ENCODE results near the gene CST9.
A peak's percentile ranks its signal among the peaks of the same experiment; 100 is the strongest.

Gene CST9

DNA sequence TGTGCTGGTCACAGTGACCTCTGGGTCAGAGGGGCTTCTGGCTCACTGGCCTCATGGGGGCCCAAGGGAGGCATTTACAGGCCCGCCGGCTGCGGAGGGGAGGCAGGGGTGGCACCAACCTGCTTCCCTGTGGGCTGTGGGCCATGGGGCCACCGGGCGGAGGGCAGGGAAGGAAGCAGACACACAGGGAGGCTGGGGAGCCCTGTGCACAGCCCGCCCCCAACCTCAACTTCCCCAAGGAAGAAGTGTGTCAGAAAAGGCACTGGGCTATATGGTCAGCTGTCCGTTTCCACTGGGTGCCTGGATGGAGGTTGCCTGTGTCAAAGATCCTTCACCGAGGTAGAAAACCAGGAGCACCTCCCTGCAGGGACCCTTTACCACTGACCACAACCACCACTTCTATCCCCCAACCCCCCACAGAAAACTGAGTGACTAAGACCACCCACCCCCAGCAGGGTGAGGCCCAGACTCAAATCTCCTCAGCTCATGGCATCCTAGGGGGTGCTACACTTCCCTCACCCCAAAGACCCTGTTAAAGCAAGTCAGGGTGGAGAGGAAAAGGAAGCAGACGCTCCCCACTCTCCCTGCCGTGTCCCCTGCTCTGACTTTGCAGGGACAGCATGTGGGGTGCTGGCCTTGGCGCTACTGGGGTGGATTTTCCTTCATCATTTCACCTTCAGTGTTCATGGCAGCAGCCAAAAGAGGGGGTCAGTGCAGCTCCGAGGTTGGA is 26.4 kb upstream of the CST9 start:
- TF ChIP-seq, protein P1, sequence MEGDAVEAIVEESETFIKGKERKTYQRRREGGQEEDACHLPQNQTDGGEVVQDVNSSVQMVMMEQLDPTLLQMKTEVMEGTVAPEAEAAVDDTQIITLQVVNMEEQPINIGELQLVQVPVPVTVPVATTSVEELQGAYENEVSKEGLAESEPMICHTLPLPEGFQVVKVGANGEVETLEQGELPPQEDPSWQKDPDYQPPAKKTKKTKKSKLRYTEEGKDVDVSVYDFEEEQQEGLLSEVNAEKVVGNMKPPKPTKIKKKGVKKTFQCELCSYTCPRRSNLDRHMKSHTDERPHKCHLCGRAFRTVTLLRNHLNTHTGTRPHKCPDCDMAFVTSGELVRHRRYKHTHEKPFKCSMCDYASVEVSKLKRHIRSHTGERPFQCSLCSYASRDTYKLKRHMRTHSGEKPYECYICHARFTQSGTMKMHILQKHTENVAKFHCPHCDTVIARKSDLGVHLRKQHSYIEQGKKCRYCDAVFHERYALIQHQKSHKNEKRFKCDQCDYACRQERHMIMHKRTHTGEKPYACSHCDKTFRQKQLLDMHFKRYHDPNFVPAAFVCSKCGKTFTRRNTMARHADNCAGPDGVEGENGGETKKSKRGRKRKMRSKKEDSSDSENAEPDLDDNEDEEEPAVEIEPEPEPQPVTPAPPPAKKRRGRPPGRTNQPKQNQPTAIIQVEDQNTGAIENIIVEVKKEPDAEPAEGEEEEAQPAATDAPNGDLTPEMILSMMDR (conservative IDR thresholded peaks at IDR 0.05; ENCODE audit: low read length) = no peak
- no peak for DNase-seq (ENCODE audit: low read depth)

DNA sequence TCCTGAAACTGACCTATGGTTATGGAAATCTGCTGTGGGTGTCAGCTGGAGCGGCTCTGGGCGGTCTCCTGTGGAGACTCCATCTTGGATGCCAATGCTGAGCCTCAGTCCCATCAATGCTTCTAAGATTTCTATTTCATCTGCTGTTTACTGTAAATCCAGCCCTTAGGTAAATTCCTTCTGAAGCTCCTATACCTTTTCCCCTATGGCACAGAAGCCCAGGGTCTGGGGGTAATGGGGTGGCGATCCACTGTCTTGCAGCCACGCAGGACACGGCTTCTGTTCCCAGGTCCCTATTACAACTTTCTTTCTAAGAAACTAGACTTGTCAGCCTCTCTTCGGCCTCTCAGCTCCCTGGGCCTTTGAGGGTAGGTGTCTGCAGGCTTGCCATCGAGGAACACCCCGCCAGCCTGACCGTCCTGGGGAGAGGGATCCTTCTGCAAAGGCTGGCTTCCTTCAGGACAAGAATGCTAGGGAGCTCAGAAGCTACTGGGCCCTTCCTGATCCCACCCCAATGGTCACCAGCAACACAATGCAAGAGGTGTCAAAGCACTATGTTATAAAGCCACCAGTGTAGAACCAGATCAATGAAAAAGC is 25.6 kb upstream of the CST9 start:
- TF ChIP-seq, protein P1 (conservative IDR thresholded peaks at IDR 0.05; ENCODE audit: low read length) = no peak

More for the DNA sequence above, 26.4 kb upstream of the CST9 start:
- no peak overlapping the region for H3K4me3 ChIP-seq (ENCODE audit: low read length)

DNA sequence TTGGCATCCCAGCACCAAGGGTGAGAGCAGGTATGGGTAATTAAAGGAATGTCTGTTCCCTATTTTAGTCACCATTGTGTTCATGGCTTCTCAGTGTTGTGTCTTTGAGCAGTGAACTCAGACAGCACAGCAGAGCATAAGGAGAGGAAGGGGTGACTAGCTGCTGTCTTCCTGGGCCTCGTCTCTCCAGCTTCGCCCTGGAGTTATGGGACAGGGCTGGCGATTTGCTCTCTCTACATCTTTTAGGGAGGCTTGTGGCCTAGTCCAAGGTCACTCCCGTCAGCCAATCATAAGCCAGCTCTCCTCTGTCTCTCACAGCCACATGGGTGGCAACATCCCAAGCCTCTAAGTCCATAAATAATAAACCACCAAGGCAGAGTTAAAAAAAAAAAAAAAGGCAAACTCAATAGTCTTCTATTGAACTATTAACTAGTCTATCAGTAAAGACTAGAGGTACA is 24.7 kb upstream of the CST9 start:
- no peak for DNase-seq (ENCODE audit: low read depth)
- no peak overlapping the region for H3K4me3 ChIP-seq (ENCODE audit: low read length)
- TF ChIP-seq, protein P1 (conservative IDR thresholded peaks at IDR 0.05; ENCODE audit: low read length) = no peak

More for the DNA sequence above, 25.6 kb upstream of the CST9 start:
- DNase-seq (ENCODE audit: low read depth) = no peak
- H3K4me3 ChIP-seq (ENCODE audit: low read length) = no peak overlapping the region

DNA sequence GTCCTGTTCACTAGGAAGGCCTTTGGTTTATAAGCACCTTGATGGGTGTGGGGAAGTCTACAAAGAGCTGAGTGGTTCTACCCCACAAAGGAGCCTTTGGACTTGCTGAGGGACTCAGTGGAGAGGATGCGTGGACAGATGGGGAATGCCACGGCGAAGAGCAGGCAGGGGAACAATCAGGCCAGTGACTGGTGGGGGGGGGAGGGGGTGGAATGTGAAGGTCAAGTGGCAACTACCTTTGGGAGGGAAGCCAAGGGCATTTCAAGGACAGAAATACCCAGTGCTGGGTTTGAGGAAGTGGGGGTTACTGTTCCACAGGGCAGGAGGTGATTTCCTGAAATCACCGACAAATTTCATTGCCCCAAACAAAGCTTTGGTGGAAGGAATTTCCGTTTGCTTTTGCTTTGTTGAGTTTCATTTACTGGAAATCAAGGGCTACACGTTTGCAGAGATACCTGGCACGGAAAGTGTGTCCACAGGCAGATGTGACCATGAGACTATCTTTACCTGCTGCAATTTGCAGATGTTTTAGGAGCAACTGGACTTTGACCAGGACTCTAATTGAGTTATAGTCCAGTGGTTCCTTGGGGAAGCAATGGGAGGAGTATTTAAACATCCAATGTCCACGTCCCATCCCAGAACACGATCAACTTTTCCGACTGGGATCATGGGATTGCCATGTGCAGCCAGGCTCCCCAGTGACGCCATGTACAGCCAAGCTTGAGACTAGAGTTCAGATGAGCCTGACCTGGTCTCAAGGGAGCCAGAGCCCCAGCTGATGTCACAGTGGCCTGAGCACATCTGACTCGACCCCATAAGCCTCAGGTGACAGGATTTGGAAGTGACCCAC is 24.1 kb upstream of the CST9 start:
- H3K4me3 ChIP-seq (ENCODE audit: low read length) = no peak overlapping the region
- TF ChIP-seq, protein P1 (conservative IDR thresholded peaks at IDR 0.05; ENCODE audit: low read length) = no peak
- DNase-seq (ENCODE audit: low read depth) = no peak

DNA sequence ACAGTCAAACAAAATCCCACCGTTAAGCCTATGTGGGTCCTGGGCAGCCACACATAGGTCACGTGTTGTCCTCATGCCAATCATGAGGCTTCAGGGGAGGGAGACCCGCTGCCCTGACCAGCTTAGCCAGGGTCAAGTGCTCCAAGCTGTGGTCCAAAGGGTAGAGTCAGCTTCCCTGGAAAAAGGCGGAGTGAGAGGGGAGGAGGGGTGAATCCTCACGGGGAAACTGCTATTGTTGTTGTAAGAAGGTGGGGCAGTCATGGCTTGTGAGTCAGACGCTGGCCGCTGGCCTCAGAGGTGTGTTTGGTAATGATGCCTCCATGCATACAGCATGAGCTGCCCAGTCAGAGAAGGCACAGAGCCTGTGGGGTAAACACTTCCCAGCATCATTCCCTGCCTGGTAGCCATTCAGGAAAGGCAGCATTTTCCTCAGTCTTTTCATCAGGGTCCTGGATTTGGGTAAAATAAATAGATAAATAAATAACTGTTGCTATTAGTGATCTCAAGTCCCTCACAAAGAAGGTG is 23.4 kb upstream of the CST9 start:
- DNase-seq (ENCODE audit: low read depth) = peak; percentile 47
- TF ChIP-seq, protein P1 (conservative IDR thresholded peaks at IDR 0.05; ENCODE audit: low read length) = no peak
- H3K4me3 ChIP-seq (ENCODE audit: low read length) = no peak overlapping the region

DNA sequence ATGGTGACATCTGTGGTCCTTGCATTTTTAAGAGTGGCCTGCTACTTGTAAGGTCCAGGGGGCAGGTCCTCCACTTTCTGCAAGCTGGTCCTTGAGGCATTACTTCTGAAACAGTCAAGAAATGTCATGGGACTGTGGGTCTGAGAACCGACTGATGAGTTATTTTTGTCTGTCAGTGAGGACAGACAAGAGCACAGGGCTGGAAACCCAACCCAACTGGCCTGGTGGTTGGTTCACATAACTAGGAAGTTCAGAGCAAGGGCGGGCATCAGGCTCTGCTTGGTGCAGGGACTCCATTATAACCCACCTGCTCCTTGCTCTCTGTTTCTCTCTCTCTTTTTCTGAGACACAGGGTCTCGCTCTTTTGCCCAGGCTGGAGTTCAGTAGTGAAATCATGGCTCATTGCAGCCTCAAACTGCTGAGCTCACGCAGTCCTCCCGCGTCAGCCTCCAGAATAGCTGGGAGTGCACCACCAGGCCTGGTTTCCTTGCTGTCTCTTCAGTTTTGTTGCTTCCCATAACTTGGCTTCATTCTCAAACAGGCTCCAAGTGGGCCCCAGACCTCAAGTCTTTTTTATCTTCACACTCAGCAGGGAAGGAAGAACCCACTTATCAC is 22.8 kb upstream of the CST9 start:
- no peak for DNase-seq (ENCODE audit: low read depth)
- H3K4me3 ChIP-seq (ENCODE audit: low read length) = no peak overlapping the region
- TF ChIP-seq, protein P1 (conservative IDR thresholded peaks at IDR 0.05; ENCODE audit: low read length) = no peak
